C4-2B (cell line): ENCODE measurements around the gene KLHL14.
"Not testable (repeated sequence)": the region's sequence is repeated elsewhere in the genome, so short reads cannot be mapped to it uniquely, and the experiment has no call there.

Experiments
- H3K27ac ChIP-seq: fragments of 450-650 bp; 2 replicates; pipeline ENCODE4 v1.5.1; 2017
- CTCF ChIP-seq: fragments of 450-650 bp; conservative IDR thresholded peaks from 2 replicates; pipeline ENCODE4 v1.5.1; 2017; ENCODE audit warnings: mild to moderate bottlenecking
- ZFX ChIP-seq: fragments of 450-650 bp; IDR thresholded peaks from 2 replicates; pipeline ENCODE4 v1.6.1; 2017

Gene KLHL14

GRCh38 chr18:32803568-32803967 is 30.7 kb upstream of the KLHL14 start:
- H3K27ac ChIP-seq, result no peak overlapping the region
- TF ChIP-seq ZFX, result no peak
- TF ChIP-seq CTCF, result no peak

GRCh38 chr18:32802591-32803451 is 30.0 kb upstream of the KLHL14 start:
- no peak overlapping the region for H3K27ac ChIP-seq
- TF ChIP-seq ZFX (no peak), CTCF (no peak)

- TF ChIP-seq CTCF (no peak), ZFX (no peak)
- H3K27ac ChIP-seq, result no peak overlapping the region
Observed at GRCh38 chr18:32801228-32801627, 28.4 kb upstream of the KLHL14 start.

GRCh38 chr18:32798209-32798960 is 25.6 kb upstream of the KLHL14 start:
- H3K27ac ChIP-seq, result no peak overlapping the region
- TF ChIP-seq CTCF (no peak), ZFX (no peak)

GRCh38 chr18:32794667-32795066 is 21.8 kb upstream of the KLHL14 start:
- not testable (repeated sequence) for H3K27ac ChIP-seq

GRCh38 chr18:32779010-32779409 is 6.2 kb upstream of the KLHL14 start:
- H3K27ac ChIP-seq, result no peak overlapping the region
- TF ChIP-seq ZFX, result no peak
- TF ChIP-seq CTCF, result no peak

- no peak for TF ChIP-seq CTCF
- no peak for TF ChIP-seq ZFX
- no peak overlapping the region for H3K27ac ChIP-seq
Observed at GRCh38 chr18:32777049-32777448, 4.2 kb upstream of the KLHL14 start.
